HuH-7.5 (cell line): ENCODE results near the gene DPH7.
"Not testable (repeated sequence)": the region's sequence is repeated elsewhere in the genome, so short reads cannot be mapped to it uniquely, and the experiment has no call there.

Experiments
- DNase-seq: peaks from one replicate; pipeline ENCODE4 v3.0.0; 2011; ENCODE audit warnings: low spot score

Gene DPH7

GRCh38 chr9:137578518-137579258 is at the start of gene DPH7:
TSS of gene DPH7 (minus strand) at chr9:137578925. CDS start at chr9:137578777, 148 bp downstream.
- DNase-seq, result peak; percentile 98

- DNase-seq, result not testable (repeated sequence)
Measured at GRCh38 chr9:137627406-137627805, 48.7 kb upstream of the DPH7 start.

- no peak for DNase-seq
Measured at GRCh38 chr9:137626464-137626863, 47.7 kb upstream of the DPH7 start.

- not testable (repeated sequence) for DNase-seq
Measured at GRCh38 chr9:137622211-137622610, 43.5 kb upstream of the DPH7 start.

- no peak for DNase-seq
Measured at GRCh38 chr9:137621131-137621757, 42.5 kb upstream of the DPH7 start.

- DNase-seq, result no peak
Measured at GRCh38 chr9:137620581-137620980, 41.9 kb upstream of the DPH7 start.

GRCh38 chr9:137620048-137620405 is 41.3 kb upstream of the DPH7 start:
- no peak for DNase-seq

- peak; percentile 71 for DNase-seq
Measured at GRCh38 chr9:137619240-137620047, 40.7 kb upstream of the DPH7 start.

GRCh38 chr9:137618105-137619067 is 39.7 kb upstream of the DPH7 start, which contains the start of gene EHMT1:
TSS of gene EHMT1 (plus strand) at chr9:137619005. CDS start at chr9:137619029, 24 bp downstream.
- peak; percentile 97 for DNase-seq

- DNase-seq, result no peak
Measured at GRCh38 chr9:137615387-137615871, 36.7 kb upstream of the DPH7 start.

- DNase-seq, result no peak
Measured at GRCh38 chr9:137614631-137615386, 36.1 kb upstream of the DPH7 start.

- no peak for DNase-seq
Measured at GRCh38 chr9:137613738-137614523, 35.2 kb upstream of the DPH7 start.

- DNase-seq, result no peak
Measured at GRCh38 chr9:137613259-137613658, 34.5 kb upstream of the DPH7 start.

GRCh38 chr9:137612741-137613142 is 34.0 kb upstream of the DPH7 start:
- DNase-seq, result no peak

GRCh38 chr9:137611623-137612609 is 33.2 kb upstream of the DPH7 start:
- peak; percentile 85 for DNase-seq

- DNase-seq, result no peak
Measured at GRCh38 chr9:137610944-137611343, 32.2 kb upstream of the DPH7 start.

GRCh38 chr9:137607141-137607857 is 28.6 kb upstream of the DPH7 start:
- no peak for DNase-seq

GRCh38 chr9:137606734-137607138 is 28.0 kb upstream of the DPH7 start:
- no peak for DNase-seq
